ENCODE results near the gene SYT1. TPM values are rescaled to one million over a fixed set of nuclear protein-coding genes. Genes with fewer than 3 reads are reported as not detected.

Gene SYT1
- total and polyA plus RNA-seq, 4 donors = 38.0 to 113 (median 97.8) TPM

DNA sequence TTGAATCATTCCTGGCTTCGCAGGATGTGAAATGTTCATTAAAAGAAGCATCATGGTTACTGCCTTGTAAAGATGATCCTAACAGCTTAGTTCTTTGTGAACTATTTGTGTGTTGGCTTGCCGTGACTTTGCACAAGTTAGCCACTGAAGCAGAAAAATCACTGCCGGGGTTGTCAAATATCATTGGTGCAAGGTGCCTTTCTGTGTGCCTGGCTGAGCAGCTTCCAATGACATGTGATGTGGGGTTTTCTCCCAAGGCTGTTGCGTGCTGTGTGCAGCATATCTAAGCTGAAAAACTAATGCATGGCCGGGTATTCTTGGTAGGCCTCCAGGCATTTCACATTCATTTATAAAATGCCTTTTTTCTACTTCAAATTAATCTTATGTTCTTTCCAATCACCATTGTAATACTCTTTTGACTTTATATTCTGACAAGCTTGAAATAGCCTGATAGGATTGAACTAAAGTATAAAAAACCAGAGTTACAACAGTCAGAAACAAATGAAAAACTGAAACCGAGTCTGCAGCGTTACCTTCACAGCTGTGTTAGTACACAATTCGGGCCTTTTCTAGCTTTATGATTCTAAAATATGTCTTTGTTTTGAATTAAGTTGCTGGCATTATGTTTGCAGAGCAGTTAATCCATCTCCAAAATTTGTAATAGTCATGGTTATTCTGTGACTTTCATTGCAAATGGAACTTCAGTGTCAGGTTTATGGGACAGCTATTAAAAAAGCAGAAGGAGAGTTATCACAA is 222.1 kb downstream of the SYT1 start:
- Histone ChIP-seq H3K36me3 (ENCODE audit: control insufficient read depth, insufficient read depth, low read length) (no peaks in the 10 kb centered on the region), H3K4me3 (ENCODE audit: low read depth, low read length) (no peak overlapping the region), H3K9me3 (ENCODE audit: control insufficient read depth, insufficient read depth, low read length) (no peaks in the 10 kb centered on the region), H3K4me1 (ENCODE audit: control insufficient read depth, insufficient read depth, low read length) (no peaks in the 10 kb centered on the region), H3K27ac (ENCODE audit: low read depth, low read length) (no peak overlapping the region), H3K27me3 (ENCODE audit: control insufficient read depth, insufficient read depth, low read length) (no peaks in the 10 kb centered on the region)
- peak in 1 of 6 donors; percentile 49 for DNase-seq (ENCODE audit: low read depth in 4 of 6, low spot score in 6 of 6)
- 68% methylated on average over 6 of the region's 8 CpGs for WGBS (ENCODE audit: insufficient coverage)

DNA sequence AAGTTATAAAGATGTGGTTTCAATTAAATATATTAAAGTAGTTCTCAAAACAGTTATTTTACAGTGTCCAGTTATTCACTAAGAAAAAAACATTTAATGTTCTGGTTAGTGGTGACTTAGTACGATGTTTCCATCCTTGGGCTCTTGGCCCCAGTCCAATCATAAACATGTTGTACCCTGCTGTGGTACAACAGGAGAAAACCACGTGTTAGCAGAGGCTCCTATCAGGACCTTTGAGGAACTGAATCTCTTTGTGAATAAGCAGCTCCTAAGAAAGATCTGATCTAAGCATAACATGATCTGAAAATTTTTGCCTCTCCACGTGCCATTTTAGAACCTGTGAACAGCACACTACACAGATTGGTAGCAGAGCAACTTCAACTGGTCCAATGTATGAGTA is 234.0 kb downstream of the SYT1 start:
- no peak for DNase-seq (ENCODE audit: low read depth in 4 of 6, low spot score in 6 of 6)
- H3K36me3 ChIP-seq (ENCODE audit: control insufficient read depth, insufficient read depth, low read length) = no peaks in the 10 kb centered on the region
- H3K4me1 ChIP-seq (ENCODE audit: control insufficient read depth, insufficient read depth, low read length) = no peaks in the 10 kb centered on the region
- H3K9me3 ChIP-seq (ENCODE audit: control insufficient read depth, insufficient read depth, low read length) = no peaks in the 10 kb centered on the region
- H3K4me3 ChIP-seq (ENCODE audit: low read depth, low read length) = no peak overlapping the region
- no peaks in the 10 kb centered on the region for H3K27me3 ChIP-seq (ENCODE audit: control insufficient read depth, insufficient read depth, low read length)
- WGBS (ENCODE audit: insufficient coverage) = 58% methylated on average over 2 of the region's 3 CpGs
- no peak overlapping the region for H3K27ac ChIP-seq (ENCODE audit: low read depth, low read length)

DNA sequence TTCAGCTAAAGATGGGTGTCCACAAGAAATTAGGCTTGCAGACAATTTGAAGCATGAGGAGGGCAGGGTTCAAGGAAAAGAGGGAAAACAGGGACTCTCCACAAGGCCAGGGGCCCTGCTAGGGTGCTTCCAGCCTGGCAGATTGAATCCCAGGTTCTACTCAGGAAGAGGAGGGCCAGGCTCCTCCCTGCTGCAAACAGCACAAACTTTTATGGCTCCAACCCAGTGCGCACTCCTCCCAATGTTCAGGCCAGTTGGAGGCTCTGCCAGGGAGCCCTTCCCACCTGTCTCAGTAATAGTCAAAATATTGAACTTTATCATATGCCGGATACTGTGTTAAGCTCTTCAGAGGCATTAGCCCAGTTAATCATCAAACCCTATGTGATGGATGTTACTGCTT is 244.4 kb downstream of the SYT1 start:
- Histone ChIP-seq H3K27ac (ENCODE audit: low read depth, low read length) (no peak overlapping the region), H3K9me3 (ENCODE audit: control insufficient read depth, insufficient read depth, low read length) (no peaks in the 10 kb centered on the region), H3K36me3 (ENCODE audit: control insufficient read depth, insufficient read depth, low read length) (no peaks in the 10 kb centered on the region), H3K4me3 (ENCODE audit: low read depth, low read length) (no peak overlapping the region), H3K4me1 (ENCODE audit: control insufficient read depth, insufficient read depth, low read length) (no peaks in the 10 kb centered on the region), H3K27me3 (ENCODE audit: control insufficient read depth, insufficient read depth, low read length) (no peaks in the 10 kb centered on the region)
- DNase-seq (ENCODE audit: low read depth in 4 of 6, low spot score in 6 of 6) = no peak
- 100% methylated on average over 1 of the region's 2 CpGs for WGBS (ENCODE audit: insufficient coverage)

DNA sequence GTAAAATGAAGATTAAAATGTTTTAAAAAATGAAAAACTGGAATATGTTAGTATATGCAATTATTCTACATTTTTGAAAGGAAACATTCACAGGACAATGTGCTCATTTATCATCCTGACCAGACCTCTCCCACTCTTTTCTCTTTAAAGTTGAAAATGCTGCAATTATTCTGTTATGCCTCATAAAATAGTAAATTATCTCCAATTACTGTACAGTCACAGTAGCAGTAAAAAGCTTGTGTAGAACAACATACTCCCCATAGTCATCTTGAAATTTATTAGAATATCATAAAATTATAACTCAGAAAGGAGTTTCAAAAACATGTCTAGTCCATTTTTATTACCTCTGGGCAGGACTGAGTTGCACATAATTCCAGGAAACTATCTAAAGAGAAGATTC is 250.3 kb downstream of the SYT1 start:
- H3K9me3 ChIP-seq (ENCODE audit: control insufficient read depth, insufficient read depth, low read length) = no peaks in the 10 kb centered on the region
- peak in 1 of 6 donors; percentile 22 for DNase-seq (ENCODE audit: low read depth in 4 of 6, low spot score in 6 of 6)
- no peaks in the 10 kb centered on the region for H3K27me3 ChIP-seq (ENCODE audit: control insufficient read depth, insufficient read depth, low read length)
- H3K36me3 ChIP-seq (ENCODE audit: control insufficient read depth, insufficient read depth, low read length) = no peaks in the 10 kb centered on the region
- H3K4me3 ChIP-seq (ENCODE audit: low read depth, low read length) = no peak overlapping the region
- H3K4me1 ChIP-seq (ENCODE audit: control insufficient read depth, insufficient read depth, low read length) = no peaks in the 10 kb centered on the region
- H3K27ac ChIP-seq (ENCODE audit: low read depth, low read length) = no peak overlapping the region

DNA sequence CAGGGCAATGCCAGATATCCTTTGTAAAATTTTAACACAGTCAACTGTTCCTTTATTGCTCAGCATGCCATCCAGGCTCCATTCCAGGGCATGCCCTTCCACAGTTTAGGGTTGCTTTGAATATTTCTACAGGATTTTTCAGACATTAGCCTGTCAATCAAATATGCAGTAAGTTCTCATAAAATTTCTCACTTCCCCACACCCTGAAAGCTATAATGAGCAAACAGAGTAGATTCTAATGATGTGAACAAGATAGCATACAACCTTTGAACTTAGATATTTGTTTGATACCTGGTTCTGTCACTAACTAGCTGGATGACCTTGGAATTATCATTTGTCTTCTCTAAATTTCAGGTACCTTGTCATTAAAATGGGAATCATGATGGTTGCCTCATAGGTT is 251.2 kb downstream of the SYT1 start:
- Histone ChIP-seq H3K4me1 (ENCODE audit: control insufficient read depth, insufficient read depth, low read length) (no peaks in the 10 kb centered on the region), H3K9me3 (ENCODE audit: control insufficient read depth, insufficient read depth, low read length) (no peaks in the 10 kb centered on the region), H3K4me3 (ENCODE audit: low read depth, low read length) (no peak overlapping the region), H3K36me3 (ENCODE audit: control insufficient read depth, insufficient read depth, low read length) (no peaks in the 10 kb centered on the region), H3K27me3 (ENCODE audit: control insufficient read depth, insufficient read depth, low read length) (no peaks in the 10 kb centered on the region), H3K27ac (ENCODE audit: low read depth, low read length) (no peak overlapping the region)
- no peak for DNase-seq (ENCODE audit: low read depth in 4 of 6, low spot score in 6 of 6)

DNA sequence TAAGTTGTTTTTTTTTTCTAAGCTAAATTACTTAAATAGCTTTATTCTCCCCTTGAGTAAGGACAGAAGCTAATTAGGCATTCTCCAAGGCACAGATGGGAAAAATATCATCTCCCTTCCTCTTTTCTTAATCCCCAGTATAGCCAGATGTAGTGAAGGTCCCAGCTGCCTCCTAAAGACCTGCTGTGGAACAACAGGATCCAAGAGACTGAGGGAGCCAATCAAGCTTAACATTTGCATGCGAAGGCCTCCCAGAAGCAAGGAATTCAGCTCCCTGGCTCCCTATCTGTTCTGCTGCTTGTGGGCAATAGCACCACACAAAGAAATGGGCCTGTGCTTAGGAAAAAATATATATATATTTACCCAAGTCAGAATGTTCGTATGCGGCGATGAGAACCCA is 255.2 kb downstream of the SYT1 start:
- Histone ChIP-seq H3K27me3 (ENCODE audit: control insufficient read depth, insufficient read depth, low read length) (no peaks in the 10 kb centered on the region), H3K27ac (ENCODE audit: low read depth, low read length) (no peak overlapping the region), H3K9me3 (ENCODE audit: control insufficient read depth, insufficient read depth, low read length) (no peaks in the 10 kb centered on the region), H3K36me3 (ENCODE audit: control insufficient read depth, insufficient read depth, low read length) (no peaks in the 10 kb centered on the region), H3K4me1 (ENCODE audit: control insufficient read depth, insufficient read depth, low read length) (no peaks in the 10 kb centered on the region), H3K4me3 (ENCODE audit: low read depth, low read length) (no peak overlapping the region)
- DNase-seq (ENCODE audit: low read depth in 4 of 6, low spot score in 6 of 6) = peak in 1 of 6 donors; percentile 73
- WGBS (ENCODE audit: insufficient coverage) = 60% methylated on average over 1 of the region's 4 CpGs

DNA sequence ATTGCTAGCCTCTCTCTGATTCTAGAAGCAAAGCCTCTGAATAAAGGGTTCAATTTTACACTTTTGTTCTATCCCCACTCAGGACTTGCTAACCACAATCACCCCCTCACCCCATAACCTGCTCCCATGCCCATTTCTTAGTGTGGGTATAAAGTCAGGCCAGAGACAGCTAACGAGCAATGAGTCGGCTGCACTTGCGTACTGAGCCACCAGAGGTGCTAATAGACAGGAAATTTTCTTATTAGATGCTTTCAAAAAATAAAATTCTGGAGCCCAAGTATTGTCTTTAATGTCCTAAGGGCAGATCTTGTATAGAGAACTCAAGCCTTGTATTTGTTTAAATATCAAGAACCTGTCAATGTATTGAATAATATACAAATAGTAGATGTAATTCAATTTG is 256.9 kb downstream of the SYT1 start:
- WGBS (ENCODE audit: insufficient coverage) = no CpG with 5 or more reads among the region's 3 CpGs
- no peaks in the 10 kb centered on the region for H3K27me3 ChIP-seq (ENCODE audit: control insufficient read depth, insufficient read depth, low read length)

DNA sequence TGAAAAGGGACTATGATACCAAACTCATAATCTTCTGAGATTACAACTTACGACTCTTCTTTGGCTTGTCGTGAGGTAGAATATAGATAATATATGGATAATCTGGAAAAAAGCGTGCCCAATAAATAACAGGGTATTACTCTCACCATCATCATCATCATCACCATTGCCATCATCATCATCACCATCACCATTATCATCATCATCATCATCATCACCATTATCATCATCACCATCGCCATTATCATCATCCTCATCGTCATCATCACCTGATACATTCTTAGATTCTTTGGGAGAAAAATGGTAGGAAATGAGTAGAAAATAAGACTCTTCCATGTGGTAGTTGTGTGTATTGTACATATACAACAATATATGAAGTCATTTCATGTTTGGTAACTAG is 259.8 kb downstream of the SYT1 start:
- no peak for DNase-seq (ENCODE audit: low read depth in 4 of 6, low spot score in 6 of 6)
- H3K4me3 ChIP-seq (ENCODE audit: low read depth, low read length) = no peak overlapping the region
- WGBS (ENCODE audit: insufficient coverage) = no CpG with 5 or more reads among the region's 5 CpGs

More for the DNA sequence above, 256.9 kb downstream of the SYT1 start:
- Histone ChIP-seq H3K27ac (ENCODE audit: low read depth, low read length) (no peak overlapping the region), H3K36me3 (ENCODE audit: control insufficient read depth, insufficient read depth, low read length) (no peaks in the 10 kb centered on the region), H3K9me3 (ENCODE audit: control insufficient read depth, insufficient read depth, low read length) (no peaks in the 10 kb centered on the region), H3K4me3 (ENCODE audit: low read depth, low read length) (no peak overlapping the region), H3K4me1 (ENCODE audit: control insufficient read depth, insufficient read depth, low read length) (no peaks in the 10 kb centered on the region)
- peak in 1 of 6 donors; percentile 41 for DNase-seq (ENCODE audit: low read depth in 4 of 6, low spot score in 6 of 6)

DNA sequence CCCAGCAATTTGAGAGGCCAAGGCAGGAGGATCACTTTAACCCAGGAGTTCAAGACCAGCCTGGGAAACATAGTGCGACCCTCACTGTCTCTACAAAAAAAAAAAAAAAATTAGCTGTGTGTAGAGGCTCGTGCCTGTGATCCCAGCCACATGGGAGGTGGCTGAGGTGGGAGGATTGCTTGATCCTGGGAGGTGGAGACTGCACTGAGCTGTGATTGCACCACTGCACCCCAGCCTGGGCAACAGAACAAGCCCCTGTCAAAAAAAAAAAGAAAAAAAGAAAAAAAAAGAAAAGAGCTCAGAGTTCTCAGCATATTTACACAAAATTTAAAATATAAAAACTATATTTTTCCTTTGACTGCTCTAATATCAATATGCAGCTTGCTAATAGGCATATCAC is 260.8 kb downstream of the SYT1 start:
- no CpG with 5 or more reads among the region's 2 CpGs for WGBS (ENCODE audit: insufficient coverage)
- Histone ChIP-seq H3K36me3 (ENCODE audit: control insufficient read depth, insufficient read depth, low read length) (no peaks in the 10 kb centered on the region), H3K27ac (ENCODE audit: low read depth, low read length) (no peak overlapping the region), H3K27me3 (ENCODE audit: control insufficient read depth, insufficient read depth, low read length) (no peaks in the 10 kb centered on the region), H3K4me3 (ENCODE audit: low read depth, low read length) (no peak overlapping the region), H3K9me3 (ENCODE audit: control insufficient read depth, insufficient read depth, low read length) (no peaks in the 10 kb centered on the region), H3K4me1 (ENCODE audit: control insufficient read depth, insufficient read depth, low read length) (no peaks in the 10 kb centered on the region)
- DNase-seq (ENCODE audit: low read depth in 4 of 6, low spot score in 6 of 6) = no peak

More for the DNA sequence above, 259.8 kb downstream of the SYT1 start:
- H3K4me1 ChIP-seq (ENCODE audit: control insufficient read depth, insufficient read depth, low read length) = no peaks in the 10 kb centered on the region
- H3K27me3 ChIP-seq (ENCODE audit: control insufficient read depth, insufficient read depth, low read length) = no peaks in the 10 kb centered on the region
- H3K36me3 ChIP-seq (ENCODE audit: control insufficient read depth, insufficient read depth, low read length) = no peaks in the 10 kb centered on the region
- no peak overlapping the region for H3K27ac ChIP-seq (ENCODE audit: low read depth, low read length)
- H3K9me3 ChIP-seq (ENCODE audit: control insufficient read depth, insufficient read depth, low read length) = no peaks in the 10 kb centered on the region

DNA sequence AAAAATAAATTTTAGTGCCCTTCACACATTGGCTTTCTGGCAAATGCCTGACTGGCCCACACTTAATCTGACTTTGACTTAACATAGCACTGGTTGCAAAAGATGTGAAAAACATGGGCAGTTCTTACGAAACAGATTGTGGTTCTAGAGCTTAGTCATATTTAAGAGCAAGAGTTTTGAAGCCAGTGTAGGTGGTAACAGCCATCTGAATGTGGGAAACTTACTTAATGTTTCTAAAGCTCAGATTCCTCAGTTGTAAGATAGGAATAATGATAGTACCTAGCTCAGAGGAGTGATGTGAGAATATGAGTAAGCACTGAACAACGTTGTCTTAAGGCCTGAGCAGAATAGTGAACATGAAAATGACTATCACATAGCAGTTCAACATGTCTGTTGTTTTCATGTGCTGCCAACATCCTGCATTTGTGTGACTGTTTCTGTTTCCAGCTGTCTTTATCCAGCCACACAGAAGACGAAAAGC is 262.7 kb downstream of the SYT1 start:
- no peak overlapping the region for H3K27ac ChIP-seq (ENCODE audit: low read depth, low read length)
- no peaks in the 10 kb centered on the region for H3K36me3 ChIP-seq (ENCODE audit: control insufficient read depth, insufficient read depth, low read length)
- H3K4me3 ChIP-seq (ENCODE audit: low read depth, low read length) = no peak overlapping the region
- no peaks in the 10 kb centered on the region for H3K9me3 ChIP-seq (ENCODE audit: control insufficient read depth, insufficient read depth, low read length)
- peak in 1 of 6 donors; percentile 12 for DNase-seq (ENCODE audit: low read depth in 4 of 6, low spot score in 6 of 6)
- 46% methylated on average over 2 of the region's 3 CpGs for WGBS (ENCODE audit: insufficient coverage)
- H3K4me1 ChIP-seq (ENCODE audit: control insufficient read depth, insufficient read depth, low read length) = no peaks in the 10 kb centered on the region
- no peaks in the 10 kb centered on the region for H3K27me3 ChIP-seq (ENCODE audit: control insufficient read depth, insufficient read depth, low read length)
